GM12891 (cell line): Measurements from ENCODE around the gene ASB12.

Experiments
- DNase-seq: peaks from one replicate; pipeline ENCODE4 v3.0.0; 2011; ENCODE audit warnings: low spot score; ENCODE audit not compliant: insufficient read length
- FAIRE-seq: peaks from 2 replicates; lab custom pipeline; 2011; peaks lifted over from hg19 to GRCh38; lab: Jason Lieb, UNC
- PAX5 ChIP-seq: IDR thresholded peaks from 2 replicates; pipeline ENCODE4 v1.6.1; 2011; ENCODE audit warnings: low read length, moderate library complexity, mild to moderate bottlenecking; ENCODE audit not compliant: insufficient read depth, severe bottlenecking
- POLR2A ChIP-seq: IDR thresholded peaks from 2 replicates; pipeline ENCODE4 v1.6.1; 2011; ENCODE audit warnings: low read depth, low read length, control low read depth
- POLR2AphosphoS5 ChIP-seq: IDR thresholded peaks from 2 replicates; pipeline ENCODE4 v1.6.1; 2011; ENCODE audit warnings: low read depth, low read length, control low read depth
- POU2F2 ChIP-seq: IDR thresholded peaks from 2 replicates; pipeline ENCODE4 v1.6.1; 2011; ENCODE audit warnings: low read depth, mild to moderate bottlenecking, control low read depth, low read length, moderate library complexity
- SPI1 ChIP-seq: IDR thresholded peaks from 2 replicates; pipeline ENCODE4 v1.6.1; 2011; ENCODE audit warnings: low read depth, low read length, control low read depth
- TAF1 ChIP-seq: IDR thresholded peaks from 2 replicates; pipeline ENCODE4 v1.6.1; 2011; ENCODE audit warnings: low read depth, low read length, control low read depth

The ASB12 gene

GRCh38 chrX:64204701-64205440 is 25.5 kb downstream of the ASB12 start:
- DNase-seq (peak; percentile 35), FAIRE-seq (peak; percentile 55)
- TF ChIP-seq POLR2AphosphoS5 (no peak), SPI1 (no peak), PAX5 (no peak), TAF1 (no peak), POLR2A (no peak), POU2F2 (no peak)

- FAIRE-seq: no peak
- TF ChIP-seq TAF1 (no peak), PAX5 (no peak)
These were observed 26.2 kb downstream of the ASB12 start for GRCh38 chrX:64204252-64204651.

GRCh38 chrX:64202808-64203325 is 27.5 kb downstream of the ASB12 start:
- TF ChIP-seq SPI1: no peak
- TF ChIP-seq POLR2A: no peak
- TF ChIP-seq PAX5: no peak
- no peak for TF ChIP-seq POU2F2
- TF ChIP-seq POLR2AphosphoS5: no peak
- TF ChIP-seq TAF1: no peak
- DNase-seq (no peak), FAIRE-seq (no peak)

More at GRCh38 chrX:64204252-64204651, 26.2 kb downstream of the ASB12 start:
- no peak for DNase-seq

GRCh38 chrX:64198036-64198435 is 32.4 kb downstream of the ASB12 start:
- no peak for FAIRE-seq
- TF ChIP-seq PAX5 (no peak), POLR2A (no peak), POU2F2 (no peak), SPI1 (no peak), TAF1 (no peak), POLR2AphosphoS5 (no peak)

GRCh38 chrX:64196606-64197005 is 33.8 kb downstream of the ASB12 start:
- no peak for FAIRE-seq
- TF ChIP-seq TAF1 (no peak), POLR2AphosphoS5 (no peak), POLR2A (no peak), SPI1 (no peak), POU2F2 (no peak), PAX5 (no peak)
- DNase-seq: no peak

More at GRCh38 chrX:64198036-64198435, 32.4 kb downstream of the ASB12 start:
- no peak for DNase-seq

- DNase-seq (no peak), FAIRE-seq (no peak)
- TF ChIP-seq PAX5 (no peak), SPI1 (no peak)
These were observed 34.5 kb downstream of the ASB12 start for GRCh38 chrX:64195862-64196261.

GRCh38 chrX:64192673-64193072 is 37.7 kb downstream of the ASB12 start:
- TF ChIP-seq TAF1 (no peak), POLR2A (no peak), PAX5 (no peak), POLR2AphosphoS5 (no peak), POU2F2 (no peak), SPI1 (no peak)
- no peak for FAIRE-seq
- no peak for DNase-seq

- FAIRE-seq (no peak), DNase-seq (no peak)
These were observed 38.4 kb downstream of the ASB12 start for GRCh38 chrX:64192040-64192439.

GRCh38 chrX:64191281-64192010 is 39.0 kb downstream of the ASB12 start:
- FAIRE-seq: no peak

More at GRCh38 chrX:64192040-64192439, 38.4 kb downstream of the ASB12 start:
- no peak for TF ChIP-seq PAX5
- TF ChIP-seq POU2F2: no peak
- TF ChIP-seq POLR2AphosphoS5: no peak
- no peak for TF ChIP-seq SPI1

More at GRCh38 chrX:64191281-64192010, 39.0 kb downstream of the ASB12 start:
- TF ChIP-seq POLR2AphosphoS5 (no peak), POU2F2 (no peak), PAX5 (no peak)
- DNase-seq: no peak
